Lower lobe of right lung (tissue), 2 donors: ENCODE measurements around the gene TTC7B. TPM values are rescaled to one million over a fixed set of nuclear protein-coding genes. Genes with fewer than 3 reads are reported as not detected.

Experiments used
- ATAC-seq, 2 donors: fragments of 200-7000 bp; cut with Tn5 transposase; one replicate each; pipeline ENCODE4 v1.9.1; 2020 to 2022; ENCODE audit warnings: mild to moderate bottlenecking in 2 of 2, moderate library complexity in 2 of 2
- DNase-seq: peaks from one replicate; pipeline ENCODE4 v3.0.0-alpha.2; 2020
- H3K27ac ChIP-seq: fragments of 200-600 bp; one replicate; pipeline ENCODE4 v1.8.0; 2022
- H3K27me3 ChIP-seq: fragments of 200-600 bp; one replicate; pipeline ENCODE4 v1.8.0; 2022; ENCODE audit warnings: low read depth
- H3K36me3 ChIP-seq: fragments of 200-600 bp; one replicate; pipeline ENCODE4 v1.8.0; 2022; ENCODE audit warnings: mild to moderate bottlenecking
- H3K4me1 ChIP-seq: fragments of 200-600 bp; one replicate; pipeline ENCODE4 v1.8.0; 2022
- H3K4me3 ChIP-seq: fragments of 200-600 bp; one replicate; pipeline ENCODE4 v1.8.0; 2022; ENCODE audit warnings: mild to moderate bottlenecking
- H3K9me3 ChIP-seq: fragments of 200-600 bp; one replicate; pipeline ENCODE4 v1.8.0; 2022
- intact Hi-C: fragments of 100-400 bp; cut with DNase I; formaldehyde crosslinking; loops from one replicate; pipeline ENCODE4 v1.11.0; 2022
- total RNA-seq: library from RNA; stranded (reverse); fragmentation: NEBNext Ultra II Directional; extraction: Animal tissue kit (Norgen Biotek cat#: 25700); gene quantifications from one replicate; pipeline ENCODE4 v1.2.1, GENCODE V29; 2021
- TF ChIP-seq, protein P1 (sequence below): fragments of 200-600 bp; IDR thresholded peaks from one replicate; pipeline ENCODE4 v1.8.0; 2022; ENCODE audit warnings: antibody characterized with exemption, mild to moderate bottlenecking
- donor health status: DM: no; HTN: yes; CAD: no; lungs with severe emphysema.

Gene TTC7B
- total RNA-seq, 1 donor from 2014 or later, result 54.1 TPM

- Histone ChIP-seq H3K4me1 (peaks cover 34% of the 10 kb centered on the region), H3K36me3 (peaks cover 14% of the 10 kb centered on the region), H3K27ac (peak overlapping the region; percentile 3), H3K9me3 (no peaks in the 10 kb centered on the region), H3K27me3 (no peaks in the 10 kb centered on the region), H3K4me3 (no peak overlapping the region)
- intact Hi-C loops, result no loop called here
- no peak for ATAC-seq
- no peak for DNase-seq
- TF ChIP-seq, protein P1, sequence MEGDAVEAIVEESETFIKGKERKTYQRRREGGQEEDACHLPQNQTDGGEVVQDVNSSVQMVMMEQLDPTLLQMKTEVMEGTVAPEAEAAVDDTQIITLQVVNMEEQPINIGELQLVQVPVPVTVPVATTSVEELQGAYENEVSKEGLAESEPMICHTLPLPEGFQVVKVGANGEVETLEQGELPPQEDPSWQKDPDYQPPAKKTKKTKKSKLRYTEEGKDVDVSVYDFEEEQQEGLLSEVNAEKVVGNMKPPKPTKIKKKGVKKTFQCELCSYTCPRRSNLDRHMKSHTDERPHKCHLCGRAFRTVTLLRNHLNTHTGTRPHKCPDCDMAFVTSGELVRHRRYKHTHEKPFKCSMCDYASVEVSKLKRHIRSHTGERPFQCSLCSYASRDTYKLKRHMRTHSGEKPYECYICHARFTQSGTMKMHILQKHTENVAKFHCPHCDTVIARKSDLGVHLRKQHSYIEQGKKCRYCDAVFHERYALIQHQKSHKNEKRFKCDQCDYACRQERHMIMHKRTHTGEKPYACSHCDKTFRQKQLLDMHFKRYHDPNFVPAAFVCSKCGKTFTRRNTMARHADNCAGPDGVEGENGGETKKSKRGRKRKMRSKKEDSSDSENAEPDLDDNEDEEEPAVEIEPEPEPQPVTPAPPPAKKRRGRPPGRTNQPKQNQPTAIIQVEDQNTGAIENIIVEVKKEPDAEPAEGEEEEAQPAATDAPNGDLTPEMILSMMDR, result no peak
Measured at GRCh38 chr14:90647473-90648005, 168.7 kb downstream of the TTC7B start.

GRCh38 chr14:90645842-90646443 is 170.3 kb downstream of the TTC7B start:
- H3K4me1 ChIP-seq, result peaks cover 40% of the 10 kb centered on the region
- TF ChIP-seq, protein P1, result no peak
- no peak overlapping the region for H3K27ac ChIP-seq
- H3K4me3 ChIP-seq, result no peak overlapping the region
- intact Hi-C loops, result no loop called here
- H3K9me3 ChIP-seq, result no peaks in the 10 kb centered on the region
- H3K27me3 ChIP-seq, result no peaks in the 10 kb centered on the region
- DNase-seq (no peak), ATAC-seq (peak; percentile 77 to 79)
- H3K36me3 ChIP-seq, result peaks cover 19% of the 10 kb centered on the region

- H3K9me3 ChIP-seq, result no peaks in the 10 kb centered on the region
- intact Hi-C loops, result no loop called here
- H3K36me3 ChIP-seq, result peaks cover 15% of the 10 kb centered on the region
- ATAC-seq (peak; percentile 43 to 54), DNase-seq (no peak)
- TF ChIP-seq, protein P1, result no peak
- H3K27me3 ChIP-seq, result no peaks in the 10 kb centered on the region
- peaks cover 40% of the 10 kb centered on the region for H3K4me1 ChIP-seq
- H3K27ac ChIP-seq, result peak overlapping the region; percentile 51
- H3K4me3 ChIP-seq, result no peak overlapping the region
Measured at GRCh38 chr14:90644882-90645281, 171.3 kb downstream of the TTC7B start.

GRCh38 chr14:90643982-90644670 is 172.1 kb downstream of the TTC7B start:
- peaks cover 40% of the 10 kb centered on the region for H3K4me1 ChIP-seq
- TF ChIP-seq, protein P1, result no peak
- intact Hi-C loops, result no loop called here

GRCh38 chr14:90642244-90642717 is 173.9 kb downstream of the TTC7B start:
- Histone ChIP-seq H3K27me3 (no peaks in the 10 kb centered on the region), H3K4me1 (peaks cover 24% of the 10 kb centered on the region), H3K27ac (no peak overlapping the region), H3K4me3 (no peak overlapping the region), H3K9me3 (no peaks in the 10 kb centered on the region), H3K36me3 (peaks cover 15% of the 10 kb centered on the region)
- intact Hi-C loops, result no loop called here
- ATAC-seq (peak; percentile 36 to 65), DNase-seq (no peak)
- TF ChIP-seq, protein P1, result no peak

More at GRCh38 chr14:90643982-90644670, 172.1 kb downstream of the TTC7B start:
- no peak overlapping the region for H3K4me3 ChIP-seq
- no peaks in the 10 kb centered on the region for H3K9me3 ChIP-seq
- H3K36me3 ChIP-seq, result peaks cover 15% of the 10 kb centered on the region
- H3K27me3 ChIP-seq, result no peaks in the 10 kb centered on the region
- DNase-seq (no peak), ATAC-seq (no peak)
- H3K27ac ChIP-seq, result peak overlapping the region; percentile 27
